ENCODE results near the gene ARFGAP3.

- TF ChIP-seq EP300 (IDR thresholded peaks at IDR 0.05) (no peak), CTCF (IDR thresholded peaks at IDR 0.05) (no peak), POLR2A (IDR thresholded peaks at IDR 0.05) (no peak)
Measured at GRCh38 chr22:42878561-42879305, 21.7 kb upstream of the ARFGAP3 start.

Measured in gastroesophageal sphincter (tissue), 3 donors.